HEK293T (cell line): ENCODE data around the gene SCGB3A2.
A peak's percentile ranks its signal among the peaks of the same experiment; 100 is the strongest.

Experiments used
- CTCF ChIA-PET: fragments of 350-600 bp; formaldehyde crosslinking; extraction: SDS; loops from one replicate; lab custom pipeline; 2021; ENCODE audit warnings: antibody characterized with exemption, inconsistent platforms; lab: Yijun Ruan, JAX
- POLR2A ChIA-PET: fragments of 350-600 bp; formaldehyde crosslinking; extraction: SDS; loops from one replicate; lab custom pipeline; 2020; ENCODE audit warnings: antibody characterized with exemption, inconsistent platforms; lab: Yijun Ruan, JAX
- DNase-seq: peaks from one replicate; pipeline ENCODE4 v3.0.0; 2012; ENCODE audit warnings: mixed read lengths; ENCODE audit errors: extremely low spot score
- ARNT ChIP-seq: fragments of 450-650 bp; IDR thresholded peaks from 2 replicates; pipeline ENCODE4 v1.6.1; 2017; ENCODE audit warnings: mild to moderate bottlenecking
- BHLHE40 ChIP-seq: fragments of 450-650 bp; IDR thresholded peaks from 2 replicates; pipeline ENCODE4 v1.6.1; 2016; ENCODE audit warnings: mild to moderate bottlenecking, moderate library complexity, borderline replicate concordance
- CTBP1 ChIP-seq: fragments of 450-650 bp; IDR thresholded peaks from 2 replicates; pipeline ENCODE4 v1.6.1; 2016; ENCODE audit warnings: borderline replicate concordance
- ELF4 ChIP-seq: fragments of 450-650 bp; IDR thresholded peaks from 2 replicates; pipeline ENCODE4 v1.6.1; 2017; ENCODE audit warnings: antibody characterized with exemption
- FOXA1 ChIP-seq: fragments of 450-650 bp; IDR thresholded peaks from 2 replicates; pipeline ENCODE4 v1.6.1; 2016; ENCODE audit warnings: mild to moderate bottlenecking
- FOXK2 ChIP-seq: fragments of 450-650 bp; IDR thresholded peaks from 2 replicates; pipeline ENCODE4 v1.6.1; 2016; ENCODE audit warnings: mild to moderate bottlenecking
- FOXM1 ChIP-seq: fragments of 450-650 bp; IDR thresholded peaks from 2 replicates; pipeline ENCODE4 v1.6.1; 2017; ENCODE audit warnings: mild to moderate bottlenecking, borderline replicate concordance
- HDGF ChIP-seq: fragments of 450-650 bp; IDR thresholded peaks from 2 replicates; pipeline ENCODE4 v1.6.1; 2017; ENCODE audit warnings: antibody characterized with exemption, borderline replicate concordance
- L3MBTL2 ChIP-seq: fragments of 450-650 bp; conservative IDR thresholded peaks from 2 replicates; pipeline ENCODE4 v1.6.1; 2016; ENCODE audit warnings: mild to moderate bottlenecking
- LEF1 ChIP-seq: fragments of 450-650 bp; IDR thresholded peaks from 2 replicates; pipeline ENCODE4 v1.6.1; 2017; ENCODE audit warnings: mild to moderate bottlenecking, borderline replicate concordance
- NFRKB ChIP-seq: fragments of 450-650 bp; IDR thresholded peaks from 2 replicates; pipeline ENCODE4 v1.6.1; 2016; ENCODE audit warnings: mild to moderate bottlenecking, moderate library complexity
- SP1 ChIP-seq: fragments of 450-650 bp; IDR thresholded peaks from 2 replicates; pipeline ENCODE4 v1.6.1; 2017
- SUZ12 ChIP-seq: fragments of 450-650 bp; IDR thresholded peaks from 2 replicates; pipeline ENCODE4 v1.6.1; 2016; ENCODE audit warnings: mild to moderate bottlenecking
- TARDBP ChIP-seq: fragments of 450-650 bp; IDR thresholded peaks from 2 replicates; pipeline ENCODE4 v1.6.1; 2016
- ZNF384 ChIP-seq: fragments of 450-650 bp; IDR thresholded peaks from 2 replicates; pipeline ENCODE4 v1.6.1; 2016
- TF ChIP-seq, protein P1 (sequence below): fragments of 450-650 bp; IDR thresholded peaks from 2 replicates; pipeline ENCODE4 v1.6.1; 2016

The SCGB3A2 gene

GRCh38 chr5:147887026-147887627 is 8.6 kb downstream of the SCGB3A2 start:
- POLR2A ChIA-PET, result no interaction called here
- no peak for TF ChIP-seq LEF1
- CTCF ChIA-PET, result interaction anchor here (0.7 to 1.4 kb wide), 2 partner anchors 45 to 843 kb away, joined by 3 read pairs; no protein-coding TSS in a partner anchor
- peak; percentile 8 for DNase-seq

GRCh38 chr5:147887930-147888329 is 9.4 kb downstream of the SCGB3A2 start:
- DNase-seq, result no peak
- ChIA-PET CTCF (interaction anchor here (1.4 kb wide), 1 partner anchor 44 kb away, joined by 3 read pairs; no protein-coding TSS in a partner anchor), POLR2A (no interaction called here)
- TF ChIP-seq LEF1 (no peak), NFRKB (no peak), FOXK2 (no peak), TARDBP (no peak), L3MBTL2 (no peak), FOXA1 (no peak), FOXM1 (no peak), ARNT (no peak), HDGF (no peak), SP1 (no peak)

- ChIA-PET CTCF (no interaction called here), POLR2A (no interaction called here)
- TF ChIP-seq FOXK2 (no peak), HDGF (no peak), ARNT (no peak), L3MBTL2 (no peak), TARDBP (no peak), FOXA1 (no peak), CTBP1 (no peak), LEF1 (no peak), BHLHE40 (no peak), SUZ12 (no peak), NFRKB (no peak), FOXM1 (no peak), SP1 (no peak), ZNF384 (no peak), ELF4 (no peak)
- TF ChIP-seq, protein P1, sequence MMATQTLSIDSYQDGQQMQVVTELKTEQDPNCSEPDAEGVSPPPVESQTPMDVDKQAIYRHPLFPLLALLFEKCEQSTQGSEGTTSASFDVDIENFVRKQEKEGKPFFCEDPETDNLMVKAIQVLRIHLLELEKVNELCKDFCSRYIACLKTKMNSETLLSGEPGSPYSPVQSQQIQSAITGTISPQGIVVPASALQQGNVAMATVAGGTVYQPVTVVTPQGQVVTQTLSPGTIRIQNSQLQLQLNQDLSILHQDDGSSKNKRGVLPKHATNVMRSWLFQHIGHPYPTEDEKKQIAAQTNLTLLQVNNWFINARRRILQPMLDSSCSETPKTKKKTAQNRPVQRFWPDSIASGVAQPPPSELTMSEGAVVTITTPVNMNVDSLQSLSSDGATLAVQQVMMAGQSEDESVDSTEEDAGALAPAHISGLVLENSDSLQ, result no peak
- DNase-seq, result no peak
Measured at GRCh38 chr5:147892696-147893296, 14.3 kb downstream of the SCGB3A2 start.

DNA sequence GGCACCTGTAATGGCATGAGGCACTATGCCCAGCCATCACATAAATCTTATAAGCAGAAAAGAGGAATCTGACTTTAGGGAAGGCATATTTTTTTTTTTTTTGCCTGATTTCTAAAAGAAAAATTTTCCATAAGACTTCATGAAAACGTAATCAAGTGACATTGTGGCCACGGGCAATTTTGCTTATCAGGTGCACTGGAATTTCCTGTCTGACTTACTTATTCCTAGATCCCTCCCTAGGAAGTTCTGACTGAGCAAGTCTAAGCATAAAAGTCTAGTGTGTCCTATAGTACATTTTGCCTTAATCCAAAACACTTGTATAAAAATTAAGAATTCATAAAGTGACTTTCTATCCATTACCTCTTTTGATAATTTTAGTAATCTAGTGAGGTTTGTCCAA is 15.3 kb downstream of the SCGB3A2 start:
- POLR2A ChIA-PET, result no interaction called here
- DNase-seq, result no peak
- CTCF ChIA-PET, result no interaction called here
- TF ChIP-seq LEF1, result no peak
- no peak for TF ChIP-seq SUZ12
- no peak for TF ChIP-seq L3MBTL2
- TF ChIP-seq NFRKB, result no peak
- no peak for TF ChIP-seq SP1
- no peak for TF ChIP-seq FOXK2
- TF ChIP-seq TARDBP, result no peak
- TF ChIP-seq BHLHE40, result no peak
- no peak for TF ChIP-seq ARNT
- TF ChIP-seq FOXM1, result no peak
- no peak for TF ChIP-seq HDGF
- TF ChIP-seq FOXA1, result no peak
- TF ChIP-seq ZNF384, result no peak
- TF ChIP-seq CTBP1, result no peak

DNA sequence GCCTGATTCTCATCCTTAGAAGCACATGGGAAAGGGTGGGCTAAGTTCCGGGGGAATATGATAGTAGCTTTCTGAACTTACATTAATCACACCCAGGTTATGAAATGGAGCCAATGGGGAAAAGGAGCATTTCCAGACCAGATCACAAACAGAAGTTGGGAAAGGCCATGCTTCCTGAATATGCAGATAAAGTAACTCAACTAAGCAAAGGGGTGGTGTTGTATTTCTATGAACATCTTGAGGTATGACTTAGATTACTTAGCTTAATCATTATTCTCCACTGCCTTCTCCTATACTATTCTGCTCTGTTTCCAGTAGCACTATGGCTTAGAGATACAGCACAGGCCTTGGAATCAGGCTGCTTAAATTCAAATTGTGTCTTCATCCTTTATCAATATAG is 17.4 kb downstream of the SCGB3A2 start:
- no peak for DNase-seq
- ChIA-PET CTCF (interaction anchor here (0.7 kb wide), 1 partner anchor 889 kb away, joined by 3 read pairs; no protein-coding TSS in a partner anchor), POLR2A (no interaction called here)
- TF ChIP-seq NFRKB (no peak), SP1 (no peak), BHLHE40 (no peak), ELF4 (no peak)

GRCh38 chr5:147898875-147899401 is 20.4 kb downstream of the SCGB3A2 start:
- ChIA-PET POLR2A (no interaction called here), CTCF (no interaction called here)
- no peak for TF ChIP-seq TARDBP
- DNase-seq, result no peak

DNA sequence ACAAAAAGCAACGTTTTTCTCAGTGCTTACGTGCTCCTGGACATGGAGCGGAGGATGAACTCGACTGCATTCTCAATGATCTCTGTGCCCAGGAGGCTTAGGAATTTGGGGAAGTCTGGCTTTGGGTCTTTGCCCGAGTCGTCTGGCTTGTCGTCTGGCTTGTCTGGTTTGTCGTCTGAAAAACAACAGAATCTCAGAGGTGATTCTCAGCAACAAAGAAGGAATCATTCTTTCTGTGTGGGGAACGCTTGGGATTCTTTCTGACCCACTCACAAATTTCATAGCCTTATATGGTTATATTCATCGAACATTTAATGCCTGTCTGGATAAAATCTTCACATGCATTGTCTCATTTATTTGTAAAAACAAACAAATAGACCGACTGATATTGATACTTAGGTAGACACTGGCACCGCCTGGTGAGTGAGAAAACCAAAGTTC is 23.1 kb downstream of the SCGB3A2 start:
- ChIA-PET POLR2A (no interaction called here), CTCF (interaction anchor here (0.6 kb wide), 1 partner anchor 553 kb away, joined by 3 read pairs; no protein-coding TSS in a partner anchor)
- no peak for DNase-seq
- TF ChIP-seq BHLHE40, result no peak
- TF ChIP-seq NFRKB, result no peak
- no peak for TF ChIP-seq SP1
- no peak for TF ChIP-seq TARDBP

- CTCF ChIA-PET, result no interaction called here
- TF ChIP-seq, protein P1, result no peak
- no peak for TF ChIP-seq TARDBP
- TF ChIP-seq CTBP1, result no peak
- no peak for TF ChIP-seq ELF4
- no peak for TF ChIP-seq SUZ12
- no peak for TF ChIP-seq NFRKB
- no peak for TF ChIP-seq ZNF384
- no peak for TF ChIP-seq HDGF
- no peak for TF ChIP-seq FOXK2
- TF ChIP-seq LEF1, result no peak
- TF ChIP-seq L3MBTL2, result no peak
- TF ChIP-seq FOXM1, result no peak
- no peak for TF ChIP-seq SP1
- TF ChIP-seq FOXA1, result no peak
- no peak for TF ChIP-seq BHLHE40
- TF ChIP-seq ARNT, result no peak
- no peak for DNase-seq
- POLR2A ChIA-PET, result no interaction called here
Measured at GRCh38 chr5:147902609-147903115, 24.2 kb downstream of the SCGB3A2 start.
